Stimulated activated CD4-positive, alpha-beta T cell treated with anti-CD3 and anti-CD28 coated beads, Interleukin-2, amount 100 ng/mL, for 4 hours (primary cell): ENCODE data around the gene ZNF417.
A peak's percentile ranks its signal among the peaks of the same experiment; 100 is the strongest.
"Not testable (repeated sequence)": the region's sequence is repeated elsewhere in the genome, so short reads cannot be mapped to it uniquely, and the experiment has no call there.

Experiments used
- DNase-seq: peaks from one replicate; pipeline ENCODE4 v3.0.0-alpha.2; 2020; ENCODE audit warnings: low read depth

Gene ZNF417

GRCh38 chr19:57916168-57916995, at the start of gene ZNF417:
Gene ZNF417, minus strand, starts transcription at chr19:57916592. Its CDS starts 181 bp downstream, at chr19:57916411.
- peak; percentile 80 for DNase-seq

GRCh38 chr19:57964761-57965160, 48.4 kb upstream of the ZNF417 start:
- no peak for DNase-seq

GRCh38 chr19:57961785-57962184, 45.4 kb upstream of the ZNF417 start:
- DNase-seq: no peak

GRCh38 chr19:57954996-57955395, 38.6 kb upstream of the ZNF417 start:
- DNase-seq: no peak

- no peak for DNase-seq
These were observed 33.3 kb upstream of the ZNF417 start for GRCh38 chr19:57949702-57950101.

- no peak for DNase-seq
These were observed 32.9 kb upstream of the ZNF417 start for GRCh38 chr19:57949296-57949695.

- DNase-seq: peak; percentile 86
These were observed 31.2 kb upstream of the ZNF417 start, which contains the start of gene ZNF256 for GRCh38 chr19:57947419-57948134. Gene ZNF256, minus strand, starts transcription at chr19:57947706. Its CDS starts 232 bp downstream, at chr19:57947474.

GRCh38 chr19:57947088-57947418, 30.7 kb upstream of the ZNF417 start:
- DNase-seq: no peak

GRCh38 chr19:57946316-57946715, 29.9 kb upstream of the ZNF417 start:
- no peak for DNase-seq

- no peak for DNase-seq
These were observed 25.2 kb upstream of the ZNF417 start for GRCh38 chr19:57941593-57941992.

GRCh38 chr19:57935731-57936130, 19.3 kb upstream of the ZNF417 start:
- no peak for DNase-seq

- no peak for DNase-seq
These were observed 18.7 kb upstream of the ZNF417 start, which contains the start of gene ZNF418 for GRCh38 chr19:57934820-57935665. Gene ZNF418, minus strand, starts transcription at chr19:57935402. Its CDS starts 1,580 bp downstream, at chr19:57933822.

- no peak for DNase-seq
These were observed 11.2 kb upstream of the ZNF417 start for GRCh38 chr19:57927587-57927986.

GRCh38 chr19:57914531-57914930, 1.9 kb downstream of the ZNF417 start:
- DNase-seq: no peak

- no peak for DNase-seq
These were observed 9.0 kb downstream of the ZNF417 start for GRCh38 chr19:57907394-57907793.

- no peak for DNase-seq
These were observed 11.1 kb downstream of the ZNF417 start for GRCh38 chr19:57905258-57905657.

GRCh38 chr19:57903618-57904184, 12.7 kb downstream of the ZNF417 start:
- no peak for DNase-seq

- DNase-seq: no peak
These were observed 16.1 kb downstream of the ZNF417 start for GRCh38 chr19:57900311-57900710.

- not testable (repeated sequence) for DNase-seq
These were observed 25.7 kb downstream of the ZNF417 start for GRCh38 chr19:57890706-57891105.

GRCh38 chr19:57888560-57889231, 27.7 kb downstream of the ZNF417 start, which contains the start of gene ZNF814:
Gene ZNF814, minus strand, starts transcription at chr19:57889037. Its CDS starts 235 bp downstream, at chr19:57888802.
- peak; percentile 72 for DNase-seq

GRCh38 chr19:57888107-57888559, 28.3 kb downstream of the ZNF417 start:
- DNase-seq: no peak
